Endometrial microvascular endothelial cells (primary cell): ENCODE measurements around the gene EMP2. TPM values are rescaled to one million over a fixed set of nuclear protein-coding genes. Genes with fewer than 3 reads are reported as not detected.
"Not testable (repeated sequence)": the region's sequence is repeated elsewhere in the genome, so short reads cannot be mapped to it uniquely, and the experiment has no call there.

ENCODE experiments used
- in situ Hi-C: cut with HindIII; loops from 2 replicates; pipeline ENCODE4 v1.10.0; 2017; ENCODE audit warnings: low sequenced_read_pairs, low pct_unique_long_range_greater_than_20kb; ENCODE audit errors: inconsistent ontology term
- total RNA-seq: library from RNA; depleted of rRNA; stranded (reverse); fragments of >200 nt; gene quantifications from one replicate; pipeline ENCODE4 v1.2.3, GENCODE V29; 2015; ENCODE audit errors: inconsistent ontology term

EMP2 gene, protein sequence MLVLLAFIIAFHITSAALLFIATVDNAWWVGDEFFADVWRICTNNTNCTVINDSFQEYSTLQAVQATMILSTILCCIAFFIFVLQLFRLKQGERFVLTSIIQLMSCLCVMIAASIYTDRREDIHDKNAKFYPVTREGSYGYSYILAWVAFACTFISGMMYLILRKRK
- total RNA-seq: 26.4 TPM

DNA sequence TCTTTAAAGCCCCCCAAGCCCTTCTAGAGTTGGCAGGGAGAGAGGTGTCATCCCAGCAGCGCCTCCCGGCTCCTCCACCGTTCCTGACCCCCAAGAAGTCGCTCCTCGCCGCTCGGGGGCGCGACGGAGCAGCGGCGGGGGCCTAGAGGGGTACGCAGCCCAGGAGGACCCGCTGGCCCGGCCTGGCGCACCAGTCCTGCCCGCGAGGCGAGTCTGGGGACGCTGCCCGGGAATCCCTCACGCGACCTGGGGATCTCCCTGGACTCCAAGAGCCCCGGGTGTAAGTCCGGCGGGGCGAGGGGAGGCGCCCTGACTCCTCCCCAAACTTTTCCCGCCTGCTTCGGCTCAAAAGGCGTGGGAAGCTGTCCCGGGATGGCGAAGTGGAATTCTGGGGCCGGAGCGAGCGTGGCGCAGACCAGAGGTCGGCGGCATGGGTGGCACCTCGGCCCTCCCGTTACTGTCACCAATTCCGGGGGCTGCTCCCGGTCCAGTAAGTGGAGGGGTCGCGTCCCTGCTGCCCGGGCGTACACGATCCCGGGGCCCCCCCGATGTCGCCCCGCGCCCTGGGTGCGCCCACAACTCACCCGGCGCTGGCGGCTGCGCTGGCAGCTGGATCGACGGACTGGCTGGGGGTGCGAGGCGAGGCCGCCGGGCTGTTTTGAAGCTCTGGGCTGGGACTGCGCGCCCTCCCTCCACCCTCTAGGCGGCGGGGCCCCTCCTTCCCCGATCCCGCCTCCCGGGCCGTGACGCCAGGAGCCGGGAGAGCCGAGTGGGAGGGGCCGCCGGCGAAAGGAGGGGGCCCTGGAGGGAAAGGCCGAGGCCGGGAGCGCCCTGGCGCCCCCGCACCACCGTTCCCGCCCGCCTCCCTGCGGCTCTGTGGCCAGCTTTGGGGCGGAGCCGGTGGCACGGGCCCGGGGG lies at the start of gene EMP2:
Gene EMP2, minus strand, starts transcription at position 634 of the 918 bp plus-strand sequence. CDS start 32,981 bp downstream, outside the sequence.
- in situ Hi-C loops: no loop called here

DNA sequence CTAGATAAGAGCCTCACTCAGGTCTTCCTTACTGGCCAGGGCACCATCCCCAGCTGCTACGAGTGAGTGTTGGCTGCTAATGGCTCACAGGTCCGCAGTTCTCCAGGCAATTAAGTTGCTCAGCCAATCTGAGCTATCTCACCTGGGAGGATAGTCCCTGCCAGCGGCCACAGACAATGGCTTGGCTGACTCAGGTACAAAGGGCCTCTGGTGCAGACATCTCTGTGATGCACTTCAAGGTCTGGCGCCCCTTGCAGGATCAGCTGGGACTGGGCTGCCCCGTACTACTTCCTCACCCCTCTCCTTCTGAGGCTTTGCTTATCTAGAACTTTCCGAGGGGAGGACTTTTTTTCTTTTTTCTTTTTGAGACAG lies 49.2 kb upstream of the EMP2 start:
- in situ Hi-C loops: no loop called here

DNA sequence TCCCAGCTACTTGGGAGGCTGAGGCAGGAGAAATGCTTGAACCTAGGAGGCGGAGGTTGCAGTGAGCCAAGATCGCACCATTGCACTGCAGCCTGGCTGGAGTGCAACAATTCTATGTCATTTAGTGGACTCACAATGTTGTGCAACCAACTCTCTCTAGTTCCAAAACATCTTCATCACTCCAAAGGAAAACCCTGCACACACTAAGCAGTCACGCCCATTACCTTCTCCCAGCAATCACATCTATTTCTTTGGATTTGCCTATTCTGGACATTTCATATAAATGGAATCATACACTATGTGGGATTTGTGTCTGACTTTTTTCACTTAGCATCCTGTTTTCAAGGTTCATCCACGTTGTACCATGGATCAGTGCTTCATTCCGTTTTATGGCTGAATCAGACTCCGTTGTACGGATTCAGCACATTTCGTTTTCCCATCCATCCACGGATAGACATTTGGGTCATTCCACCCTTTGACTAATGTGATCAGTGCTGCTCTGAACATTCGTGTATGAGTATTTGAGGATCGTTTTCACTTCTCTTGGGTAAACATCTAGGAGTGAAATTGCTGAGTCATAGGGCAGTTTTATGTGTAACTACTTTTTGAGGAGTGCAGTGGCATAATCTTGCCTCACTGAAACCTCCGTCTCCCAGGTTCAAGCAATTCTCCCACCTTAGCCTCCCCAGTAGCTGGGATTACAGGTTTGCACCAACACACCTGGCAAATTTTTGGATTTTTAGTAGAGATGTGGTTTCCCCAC lies 45.4 kb upstream of the EMP2 start:
- in situ Hi-C loops: no loop called here

DNA sequence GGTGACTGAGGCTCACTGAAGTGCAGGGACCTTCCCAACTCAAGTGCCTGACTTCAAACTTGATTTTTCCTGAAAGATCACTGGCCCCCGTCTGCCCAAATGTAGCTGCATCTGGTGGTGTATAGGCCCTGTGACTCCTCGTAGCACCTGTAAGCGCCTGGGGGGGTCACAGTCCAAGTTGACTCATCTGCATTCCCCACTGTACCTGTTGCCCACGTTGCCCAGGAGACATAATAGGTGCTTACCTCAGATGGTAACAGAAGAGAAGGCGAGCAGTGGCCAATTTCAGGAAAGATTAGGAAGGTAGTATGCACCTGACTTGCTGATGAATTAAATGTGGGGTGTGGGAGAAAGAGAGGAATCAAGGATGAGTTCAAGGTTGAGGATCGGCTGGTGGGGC lies 44.1 kb upstream of the EMP2 start:
- in situ Hi-C loops: no loop called here

DNA sequence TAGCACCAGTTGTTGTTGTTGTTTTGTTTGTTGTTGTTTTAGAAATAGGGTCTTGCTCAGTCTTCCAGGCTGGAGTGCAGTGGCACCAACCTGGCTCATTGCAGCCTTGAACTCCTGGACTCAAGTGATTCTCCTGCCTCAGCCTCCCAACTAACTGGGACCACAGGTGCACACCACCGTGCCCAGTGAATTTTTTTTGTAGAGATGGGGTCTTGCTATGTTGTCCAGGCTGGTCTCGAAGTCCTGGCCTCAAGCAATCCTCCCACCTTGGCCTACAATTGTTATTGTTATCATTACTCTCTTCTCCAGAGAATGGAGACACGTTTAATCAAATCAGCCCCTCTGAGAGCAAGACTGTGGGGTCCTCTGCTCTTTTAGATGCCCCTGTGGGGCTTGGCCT lies 42.7 kb upstream of the EMP2 start:
- in situ Hi-C loops: no loop called here

DNA sequence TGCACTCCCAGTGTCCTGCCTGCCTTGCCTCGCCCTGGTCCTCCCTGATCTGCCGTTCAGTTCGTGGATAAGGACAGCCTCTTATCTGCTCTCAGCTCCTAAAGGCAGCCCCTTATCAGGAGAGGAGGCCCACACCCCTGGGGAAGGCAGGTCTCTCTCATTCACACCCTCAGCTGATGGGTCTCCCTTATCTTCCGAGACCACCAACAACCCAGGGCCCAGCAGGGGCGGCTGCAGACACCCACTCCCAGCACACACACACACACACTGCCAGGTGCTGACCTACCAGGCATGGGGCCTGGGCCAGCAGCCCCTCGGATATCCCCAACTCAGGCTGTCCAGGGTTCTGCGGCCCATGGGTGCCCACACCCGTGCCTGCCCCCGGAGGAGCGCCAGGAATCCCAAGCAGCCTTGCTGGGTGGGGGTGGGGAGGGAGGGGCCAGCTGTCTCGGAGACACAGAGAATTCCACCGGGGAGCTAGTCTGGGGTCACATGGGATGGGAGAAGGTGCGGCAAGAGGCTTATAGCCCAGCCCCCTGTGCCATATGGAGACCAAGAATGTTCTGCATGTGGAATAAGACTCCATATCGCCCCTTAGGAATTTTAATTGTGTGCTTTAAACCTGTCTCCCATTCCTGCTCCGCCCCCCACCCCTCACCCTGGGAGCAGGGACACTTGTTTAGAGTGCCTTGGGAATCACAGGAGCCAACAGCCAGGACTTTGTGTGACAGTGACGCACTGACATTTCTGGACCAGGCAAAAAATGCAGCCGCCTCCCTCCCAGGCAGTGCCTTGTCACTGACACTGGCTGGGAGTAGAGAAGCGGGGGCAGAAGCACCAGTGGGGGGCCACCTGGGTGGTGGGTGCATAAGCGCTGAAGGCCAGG lies 41.9 kb upstream of the EMP2 start:
- in situ Hi-C loops: no loop called here

DNA sequence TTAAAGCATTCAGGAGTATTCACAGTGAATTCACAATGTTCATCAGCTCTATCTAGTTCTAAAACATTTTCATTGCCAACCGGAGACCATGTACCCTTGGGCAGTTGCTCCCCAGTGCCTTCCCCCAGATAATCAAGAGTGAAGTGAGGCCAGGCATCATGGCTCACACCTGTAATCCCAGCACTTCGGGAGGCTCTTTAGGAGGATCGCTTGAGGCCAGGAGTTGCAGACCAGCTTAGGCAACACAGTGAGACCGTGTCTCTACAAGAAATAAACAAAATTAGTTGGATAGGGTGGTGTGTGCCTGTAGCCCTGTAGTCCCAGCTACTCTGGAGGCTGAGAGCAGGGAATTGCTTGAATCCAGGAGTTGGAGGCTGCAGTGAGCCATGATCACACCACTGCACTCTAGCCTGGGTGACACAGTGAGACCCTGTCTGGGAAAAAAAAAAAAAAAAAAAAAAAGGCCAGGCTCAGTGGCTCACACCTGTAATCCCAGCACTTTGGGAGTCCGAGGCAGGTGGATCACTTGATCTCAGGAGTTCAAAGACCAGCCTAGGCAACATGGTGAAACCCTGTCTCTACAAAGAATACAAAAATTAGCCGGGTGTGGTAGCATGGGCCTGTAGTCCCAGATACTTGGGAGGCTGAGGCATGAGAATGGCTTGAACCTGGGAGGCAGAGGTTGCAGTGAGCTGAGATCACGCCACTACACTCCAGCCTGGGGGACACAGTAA lies 41.0 kb upstream of the EMP2 start:
- in situ Hi-C loops: not testable (repeated sequence)

DNA sequence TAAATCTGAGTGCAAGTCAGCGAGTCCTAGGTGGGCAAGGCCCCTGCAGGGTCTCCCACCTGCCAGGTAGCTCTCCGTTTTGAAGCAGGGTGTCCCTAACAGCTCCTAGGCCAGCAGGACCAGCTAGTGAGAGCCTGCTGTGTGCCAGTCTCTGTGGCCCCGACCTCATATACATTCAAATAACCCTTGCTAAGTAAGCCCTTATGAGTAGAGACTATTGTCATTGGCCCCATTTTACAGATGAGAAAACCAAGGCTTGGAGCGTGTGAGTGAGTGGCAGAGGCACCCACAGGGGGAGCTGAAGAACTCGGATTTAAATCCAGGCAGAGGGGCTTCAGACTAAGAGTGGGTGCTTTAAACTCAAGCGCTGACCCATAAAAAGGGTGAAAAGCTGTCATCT lies 39.7 kb upstream of the EMP2 start:
- in situ Hi-C loops: no loop called here

DNA sequence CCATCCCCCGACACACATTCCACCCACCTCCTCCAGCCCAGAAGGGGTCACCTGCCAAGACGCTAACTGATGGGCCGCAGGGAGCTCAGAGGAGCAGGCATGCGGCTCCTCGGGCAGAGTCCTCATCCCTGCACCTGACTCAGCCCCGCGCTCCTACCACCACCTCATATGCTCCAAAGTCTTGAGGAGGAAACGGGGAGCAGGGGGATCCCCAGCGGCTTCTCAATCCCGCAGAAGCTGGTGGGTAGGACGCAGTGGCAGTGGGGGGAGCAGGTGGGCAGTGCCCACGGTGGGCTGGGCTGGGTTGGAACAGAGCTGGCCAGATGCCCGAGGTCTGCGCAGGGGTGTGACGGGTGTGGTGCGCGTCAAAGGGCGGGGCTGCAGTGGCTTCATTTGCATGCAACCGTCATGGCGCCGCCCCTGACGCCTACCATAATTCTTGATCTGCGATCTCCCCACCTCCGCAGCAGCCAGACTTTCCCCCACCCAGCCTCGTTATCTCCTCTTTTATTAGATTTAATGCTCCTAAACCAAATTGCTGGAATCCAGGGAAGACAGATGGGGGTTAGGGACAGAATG lies 39.0 kb upstream of the EMP2 start:
- in situ Hi-C loops: no loop called here

DNA sequence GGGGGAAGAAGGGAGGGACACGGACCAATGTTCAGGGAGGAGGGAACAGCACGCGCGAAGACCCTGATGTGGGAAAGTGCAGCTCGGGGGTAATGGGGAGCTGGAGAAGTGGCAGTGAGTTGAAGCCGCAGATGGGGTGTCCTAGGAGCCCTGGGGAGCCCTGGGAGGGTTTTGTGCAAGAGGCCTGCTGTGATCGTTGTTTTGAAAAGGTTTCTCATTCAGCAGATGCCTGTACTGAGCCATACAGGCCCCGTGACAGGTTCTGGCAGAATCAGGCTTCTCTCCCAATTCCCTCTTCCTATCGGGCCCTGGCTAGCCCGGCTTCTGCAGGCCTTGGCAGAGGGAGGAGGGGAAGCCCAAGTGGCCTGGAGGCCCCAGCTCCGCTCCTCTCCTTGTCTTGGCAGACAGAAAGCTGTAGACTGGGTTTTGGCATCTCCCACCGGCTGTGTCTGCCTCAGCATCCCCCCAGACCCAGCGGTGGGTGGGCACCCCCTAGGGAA lies 38.4 kb upstream of the EMP2 start:
- in situ Hi-C loops: no loop called here

DNA sequence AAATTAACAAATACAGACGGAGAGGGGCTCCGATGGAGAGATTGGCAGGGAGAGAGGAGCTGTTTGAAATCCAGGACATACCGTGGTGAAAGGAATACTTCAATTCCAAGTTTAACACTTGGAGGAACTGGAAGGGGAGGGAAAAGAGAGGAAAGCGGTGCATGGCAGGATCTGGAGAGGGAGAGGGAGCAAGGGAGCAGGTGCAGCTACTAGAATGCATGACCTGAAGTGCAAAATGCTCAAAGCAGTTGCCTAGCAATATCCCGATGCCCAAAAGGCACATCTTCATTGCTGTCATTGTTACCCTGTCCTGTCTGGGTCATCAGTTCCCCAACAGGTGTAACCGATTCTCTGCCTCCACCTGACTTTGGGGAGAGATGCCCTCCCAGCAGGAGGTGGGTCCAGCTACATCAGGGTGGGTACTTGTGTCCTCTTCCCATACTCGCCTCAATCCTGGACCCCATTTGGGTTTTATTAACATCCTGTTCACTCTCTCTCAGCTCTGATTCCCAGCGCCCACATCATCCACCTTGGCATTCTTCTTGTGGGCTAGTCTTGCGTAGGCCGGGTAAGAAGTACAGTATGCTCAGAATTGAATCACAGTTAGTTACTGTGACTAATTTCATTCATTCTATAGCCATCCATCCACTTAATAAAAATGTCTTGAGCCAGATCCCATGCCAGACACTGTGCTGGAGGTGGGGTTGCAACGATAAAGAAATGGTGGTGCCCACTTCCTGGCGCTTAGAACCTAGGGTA lies 37.4 kb upstream of the EMP2 start:
- in situ Hi-C loops: no loop called here

DNA sequence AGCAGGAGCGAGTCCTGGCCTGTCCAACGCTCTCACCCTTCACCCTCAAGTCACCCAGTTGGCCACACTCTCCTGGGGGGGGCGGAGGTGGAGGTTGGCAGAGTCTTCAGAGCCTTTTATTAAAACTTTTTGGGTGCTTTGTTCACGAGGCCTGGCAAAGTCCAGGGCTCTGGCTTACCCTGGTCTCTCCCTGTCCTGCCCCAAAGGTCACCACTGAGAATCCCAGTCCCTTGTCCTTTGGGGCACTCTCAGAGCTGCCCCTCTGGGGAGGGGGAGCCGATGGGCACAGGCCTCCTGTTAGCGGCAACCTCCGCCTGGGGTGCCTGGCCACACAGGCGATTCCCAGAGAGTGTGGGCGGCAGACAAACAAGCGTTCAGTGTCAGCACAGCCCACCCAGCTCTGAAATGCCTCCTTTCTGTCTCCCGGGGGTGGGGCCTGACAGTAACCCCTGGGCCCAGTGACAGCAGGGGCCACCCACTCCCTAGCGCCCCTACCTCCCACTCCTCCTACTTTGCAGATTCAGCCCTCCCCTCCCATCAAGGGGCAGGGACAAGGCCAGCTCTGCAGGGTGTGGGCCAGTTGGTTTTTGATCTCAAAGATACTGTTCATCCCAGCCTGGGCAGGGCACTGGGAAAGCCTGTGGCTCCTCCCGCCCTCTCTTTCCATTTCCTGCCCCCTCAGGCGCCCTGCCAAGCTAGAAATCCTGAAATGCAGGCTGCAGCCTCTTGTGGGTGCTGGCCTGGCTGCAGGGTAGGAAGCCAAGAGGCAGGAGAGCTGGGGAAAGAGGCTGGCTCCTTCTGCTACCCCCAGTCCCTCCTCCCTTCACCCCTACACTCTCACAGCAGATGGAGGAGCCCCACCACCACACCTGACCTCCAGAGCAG lies 36.6 kb upstream of the EMP2 start:
- in situ Hi-C loops: no loop called here

DNA sequence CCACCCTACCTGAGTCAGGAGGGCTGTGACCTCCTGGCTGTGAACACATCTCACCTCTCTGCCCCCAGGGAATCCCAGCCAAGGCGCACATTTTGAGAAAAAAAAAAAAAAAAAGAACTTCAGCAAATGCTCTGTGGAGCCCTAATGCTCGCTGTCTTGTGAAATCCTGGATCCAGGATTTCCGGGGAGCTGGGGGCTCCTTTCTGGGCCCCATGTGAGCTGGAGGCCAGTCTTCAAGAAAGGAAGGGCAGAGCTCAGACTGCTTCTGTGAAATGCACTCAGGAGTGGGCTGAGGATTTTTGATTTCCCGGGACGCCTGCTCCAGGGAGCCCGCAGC lies 36.0 kb upstream of the EMP2 start:
- in situ Hi-C loops: no loop called here

DNA sequence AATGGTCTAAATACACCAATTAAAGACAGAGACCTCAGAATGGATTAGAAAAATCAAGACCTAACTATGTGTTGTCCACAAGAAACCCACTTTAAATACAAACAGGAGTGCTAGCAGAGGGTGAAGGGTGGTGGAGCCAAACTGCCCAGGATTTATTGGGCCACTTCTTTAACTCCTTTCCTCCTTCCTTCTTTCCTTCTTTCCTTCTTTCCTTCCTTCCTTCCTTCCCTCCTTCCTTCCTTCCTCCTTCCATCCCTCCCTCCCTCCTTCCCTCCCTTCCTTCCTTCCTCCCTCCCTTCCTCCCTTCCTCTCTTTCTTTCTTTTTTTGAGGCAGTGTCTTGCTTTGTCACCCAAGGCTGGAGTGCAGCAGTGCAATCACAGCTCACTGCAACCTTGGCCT lies 34.3 kb upstream of the EMP2 start:
- in situ Hi-C loops: no loop called here

DNA sequence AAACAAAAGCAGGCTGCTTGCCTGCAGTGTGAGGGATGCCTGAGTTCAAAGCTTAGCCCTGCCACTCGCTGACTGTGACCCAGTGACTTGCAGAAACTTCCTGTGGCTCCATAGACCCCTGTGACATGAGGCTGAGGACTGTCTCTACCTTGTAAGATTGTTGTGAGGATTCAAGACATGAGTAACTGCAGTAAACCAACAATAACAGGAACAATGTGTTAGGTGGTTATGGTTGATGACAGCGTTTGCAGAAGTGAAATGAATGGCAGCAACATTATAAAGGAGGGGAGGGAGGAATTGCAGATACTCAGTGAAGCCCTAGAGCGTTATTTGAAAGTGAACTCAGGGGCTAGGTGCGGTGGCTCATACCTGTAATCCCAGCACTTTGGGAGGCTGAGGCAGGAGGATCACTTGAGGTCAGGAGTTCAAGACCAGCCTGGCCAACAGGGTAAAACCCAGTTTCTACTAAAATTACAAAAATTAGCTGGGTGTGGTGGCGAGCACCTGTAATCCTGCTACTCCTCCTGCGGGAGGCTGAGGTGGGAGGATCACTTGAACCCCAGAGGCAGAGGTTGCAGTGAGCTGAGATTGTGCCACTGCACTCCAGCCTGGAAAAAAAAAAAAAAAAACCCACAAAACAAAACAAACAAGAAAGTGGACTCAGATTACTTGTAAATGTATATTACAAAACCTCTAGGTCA lies 33.5 kb upstream of the EMP2 start:
- in situ Hi-C loops: no loop called here
